PFSK-1 (cell line): ENCODE measurements around the gene THAP5.

Source experiments
- POLR2AphosphoS5 ChIP-seq: IDR thresholded peaks from 2 replicates; pipeline ENCODE4 v1.6.1; 2012; ENCODE audit warnings: low read depth, mild to moderate bottlenecking, control low read depth, low read length, moderate library complexity
- REST ChIP-seq, 2 experiments: IDR thresholded peaks; 2 replicates each; pipeline versions ENCODE4 v1.6.1 to v1.8.0; 2011 to 2012; ENCODE audit warnings: low read depth in 2 of 2, low read length in 2 of 2, control low read depth in 1 of 2, inconsistent platforms in 1 of 2, mild to moderate bottlenecking in 1 of 2, moderate library complexity in 1 of 2; ENCODE audit not compliant: insufficient read depth in 1 of 2

- TF ChIP-seq REST (IDR thresholded peaks at IDR 0.05; ENCODE audit: insufficient read depth in 1 of 2, low read depth in 2 of 2, low read length in 2 of 2) (no peak), POLR2AphosphoS5 (no peak)
Observed at GRCh38 chr7:108592646-108593201, 23.2 kb upstream of the THAP5 start.
